Osteoblast (primary cell): ENCODE results near the gene PKMYT1. TPM values are rescaled to one million over a fixed set of nuclear protein-coding genes. Genes with fewer than 3 reads are reported as not detected.

Experiments
- DNase-seq: peaks from one replicate; pipeline ENCODE4 v3.0.0; 2011; ENCODE audit warnings: low spot score, mixed read lengths; ENCODE audit not compliant: insufficient read length; ENCODE audit errors: missing footprints
- H2AFZ ChIP-seq: 2 replicates; pipeline ENCODE4 v1.6.0; 2011; ENCODE audit warnings: mild to moderate bottlenecking, low read length
- H3K27ac ChIP-seq: 2 replicates; pipeline ENCODE4 v1.5.1; 2011; ENCODE audit warnings: mild to moderate bottlenecking, low read depth, low read length, moderate library complexity
- H3K27me3 ChIP-seq: 2 replicates; pipeline ENCODE4 v1.6.0; 2012; ENCODE audit warnings: mild to moderate bottlenecking, control low read depth, inconsistent platforms, low read length, moderate library complexity; ENCODE audit not compliant: insufficient read depth
- H3K36me3 ChIP-seq: 2 replicates; pipeline ENCODE4 v1.5.1; 2011; ENCODE audit warnings: mild to moderate bottlenecking, low read length, control low read depth, moderate library complexity; ENCODE audit not compliant: insufficient read depth
- H3K4me1 ChIP-seq: 2 replicates; pipeline ENCODE4 v1.5.1; 2011; ENCODE audit warnings: mild to moderate bottlenecking, low read length, control low read depth, moderate library complexity; ENCODE audit not compliant: insufficient read depth
- H3K4me2 ChIP-seq: 2 replicates; pipeline ENCODE4 v1.6.0; 2011; ENCODE audit warnings: mild to moderate bottlenecking, low read length; ENCODE audit not compliant: insufficient read depth
- H3K4me3 ChIP-seq: fragments of 200-600 bp; sonication (generic); 3 replicates; pipeline ENCODE4 v1.5.1; 2012; ENCODE audit warnings: mild to moderate bottlenecking, low read length, inconsistent platforms; ENCODE audit not compliant: insufficient read depth
- H3K79me2 ChIP-seq: 2 replicates; pipeline ENCODE4 v1.6.0; 2012; ENCODE audit warnings: mild to moderate bottlenecking, low read length, control low read depth, inconsistent platforms; ENCODE audit not compliant: insufficient read depth
- H3K9me3 ChIP-seq: 2 replicates; pipeline ENCODE4 v1.5.1; 2011; ENCODE audit warnings: low read depth, low read length, control low read depth
- H4K20me1 ChIP-seq: 2 replicates; pipeline ENCODE4 v1.6.0; 2012; ENCODE audit warnings: mild to moderate bottlenecking, low read length, control low read depth; ENCODE audit not compliant: insufficient read depth
- CTCF ChIP-seq: IDR thresholded peaks from 2 replicates; pipeline ENCODE4 v1.5.1; 2011; ENCODE audit warnings: mild to moderate bottlenecking, low read depth, low read length, moderate library complexity; ENCODE audit errors: extremely low read depth
- small RNA-seq: library from RNA; depleted of rRNA; stranded (forward); fragments of <200 nt; gene quantifications from one replicate; pipeline ENCODE3, GENCODE V24; 2012
- total RNA-seq: library from RNA; depleted of rRNA; stranded (reverse); fragments of >200 nt; gene quantifications from 2 replicates; pipeline ENCODE4 v1.2.3, GENCODE V29; 2012

Gene PKMYT1
- total RNA-seq, 1 donor = 1.4 TPM

- no peak overlapping the region for H2AFZ ChIP-seq
- H3K4me3 ChIP-seq = no peak overlapping the region
- H3K36me3 ChIP-seq = peaks cover 26% of the 10 kb centered on the region
- no peak overlapping the region for H3K27ac ChIP-seq
- H3K9me3 ChIP-seq = no peaks in the 10 kb centered on the region
- no peak overlapping the region for H3K4me2 ChIP-seq
- peaks cover 12% of the 10 kb centered on the region for H3K4me1 ChIP-seq
- H4K20me1 ChIP-seq = peaks cover 26% of the 10 kb centered on the region
- peaks cover 47% of the 10 kb centered on the region for H3K79me2 ChIP-seq
- TF ChIP-seq CTCF = no peak
- DNase-seq = no peak
- H3K27me3 ChIP-seq = no peaks in the 10 kb centered on the region
Observed at GRCh38 chr16:2923481-2923880, 56.8 kb downstream of the PKMYT1 start.

Small RNA genes lying within 50 kb of the gene (small RNA-seq; reads per million reads assigned to genes)
- not detected for gene LINC00514

Other genes starting within 250 kb of the PKMYT1 start
- gene SRRM2, start 227.8 kb downstream of the PKMYT1 start, total RNA-seq = 56.8 and 62.2 TPM in 2 replicates
- gene ELOB, start 203.2 kb downstream of the PKMYT1 start, total RNA-seq = 173 and 195 TPM in 2 replicates
- not detected in 2 replicates for gene PRSS33, start 192.9 kb downstream of the PKMYT1 start, total RNA-seq
- not detected in 2 replicates for gene PRSS41, start 182.0 kb downstream of the PKMYT1 start, total RNA-seq
- gene PRSS21, start 163.2 kb downstream of the PKMYT1 start, total RNA-seq = not detected in 2 replicates
- 0.88 and 1.4 TPM in 2 replicates for gene ZG16B, start 150.1 kb downstream of the PKMYT1 start, total RNA-seq
- gene PRSS22, start 122.3 kb downstream of the PKMYT1 start, total RNA-seq = not detected in 2 replicates
- 38.7 and 43.6 TPM in 2 replicates for gene FLYWCH2, start 97.2 kb downstream of the PKMYT1 start, total RNA-seq
- 48.3 and 56.5 TPM in 2 replicates for gene FLYWCH1, start 68.5 kb downstream of the PKMYT1 start, total RNA-seq
- not detected in 2 replicates for gene KREMEN2, start 16.2 kb downstream of the PKMYT1 start, total RNA-seq
- gene PAQR4, start 11.1 kb downstream of the PKMYT1 start, total RNA-seq = 1.5 and 1.8 TPM in 2 replicates
- not detected in 2 replicates for gene CLDN9, start 32.5 kb upstream of the PKMYT1 start, total RNA-seq
- gene CLDN6, start 37.7 kb upstream of the PKMYT1 start, total RNA-seq = under 0.01 TPM in 1 of 2 replicates, not detected in the other
- 143 and 159 TPM in 2 replicates for gene TNFRSF12A, start 39.9 kb upstream of the PKMYT1 start, total RNA-seq
- gene HCFC1R1, start 43.5 kb upstream of the PKMYT1 start, total RNA-seq = 20.3 and 21.2 TPM in 2 replicates
- 21.8 and 23.5 TPM in 2 replicates for gene THOC6, start 43.6 kb upstream of the PKMYT1 start, total RNA-seq
- 0.29 TPM in 1 of 2 replicates, not detected in the other for gene BICDL2, start 56.5 kb upstream of the PKMYT1 start, total RNA-seq
- gene MMP25, start 66.1 kb upstream of the PKMYT1 start, total RNA-seq = under 0.01 TPM in 1 of 2 replicates, not detected in the other
- 0.72 TPM in 1 of 2 replicates, not detected in the other for gene IL32, start 85.2 kb upstream of the PKMYT1 start, total RNA-seq
- not detected in 2 replicates for gene ZSCAN10, start 118.8 kb upstream of the PKMYT1 start, total RNA-seq
- 17.4 and 17.7 TPM in 2 replicates for gene ZNF205, start 132.1 kb upstream of the PKMYT1 start, total RNA-seq
- gene ZNF213, start 154.6 kb upstream of the PKMYT1 start, total RNA-seq = 8.0 and 9.4 TPM in 2 replicates
- 0.36 TPM in 1 of 2 replicates, not detected in the other for gene OR1F1, start 207.8 kb upstream of the PKMYT1 start, total RNA-seq